H9 (cell line): ENCODE measurements around the gene CCDC116. TPM values are rescaled to one million over a fixed set of nuclear protein-coding genes. Genes with fewer than 3 reads are reported as not detected.

Experiments
- DNase-seq: peaks from one replicate; pipeline ENCODE4 v3.0.0-alpha.2; 2017
- H2AFZ ChIP-seq: one replicate; pipeline ENCODE4 v1.6.1; 2013; ENCODE audit warnings: mild to moderate bottlenecking, low read length, control low read depth, moderate library complexity
- H2AK5ac ChIP-seq: 2 replicates; pipeline ENCODE4 v1.6.1; 2013; ENCODE audit warnings: low read length, control low read depth, mixed read lengths; ENCODE audit not compliant: insufficient read length
- H2BK120ac ChIP-seq: one replicate; pipeline ENCODE4 v1.6.1; 2013; ENCODE audit warnings: low read depth, mild to moderate bottlenecking, low read length, control low read depth, inconsistent platforms; ENCODE audit not compliant: poor library complexity, severe bottlenecking
- H2BK12ac ChIP-seq: 2 replicates; pipeline ENCODE4 v1.6.1; 2013; ENCODE audit warnings: low read length, control low read depth, mixed read lengths, low read depth; ENCODE audit not compliant: insufficient read length
- H2BK15ac ChIP-seq: 2 replicates; pipeline ENCODE4 v1.6.1; 2013; ENCODE audit warnings: low read depth, low read length, control low read depth
- H2BK20ac ChIP-seq: one replicate; pipeline ENCODE4 v1.6.1; 2013; ENCODE audit warnings: low read depth, mild to moderate bottlenecking, low read length, control low read depth, inconsistent platforms; ENCODE audit not compliant: poor library complexity, severe bottlenecking
- H2BK5ac ChIP-seq: 2 replicates; pipeline ENCODE4 v1.6.1; 2013; ENCODE audit warnings: low read length, control low read depth, mixed read lengths; ENCODE audit not compliant: insufficient read length
- H3K14ac ChIP-seq: 2 replicates; pipeline ENCODE4 v1.6.1; 2013; ENCODE audit warnings: low read length, control low read depth; ENCODE audit not compliant: insufficient read depth
- H3K18ac ChIP-seq: 2 replicates; pipeline ENCODE4 v1.6.1; 2013; ENCODE audit warnings: low read depth, mild to moderate bottlenecking, mixed read lengths, low read length, control low read depth; ENCODE audit not compliant: insufficient read length
- H3K23ac ChIP-seq: 2 replicates; pipeline ENCODE4 v1.6.1; 2013; ENCODE audit warnings: low read length, control low read depth, mixed read lengths, low read depth; ENCODE audit not compliant: insufficient read length
- H3K23me2 ChIP-seq: 2 replicates; pipeline ENCODE4 v1.6.1; 2013; ENCODE audit warnings: low read depth, mild to moderate bottlenecking, mixed read lengths, low read length, control low read depth; ENCODE audit not compliant: insufficient read length, poor library complexity, severe bottlenecking
- H3K27ac ChIP-seq: 2 replicates; pipeline ENCODE4 v1.5.1; 2013; ENCODE audit warnings: low read length, control low read depth, mixed read lengths, low read depth; ENCODE audit not compliant: insufficient read length
- H3K27me3 ChIP-seq: 2 replicates; pipeline ENCODE4 v1.6.1; 2013; ENCODE audit warnings: low read length, control low read depth, inconsistent platforms; ENCODE audit not compliant: insufficient read depth
- H3K4ac ChIP-seq: 2 replicates; pipeline ENCODE4 v1.6.1; 2013; ENCODE audit warnings: low read depth, mild to moderate bottlenecking, control low read depth, inconsistent platforms, low read length, moderate library complexity
- H3K4me1 ChIP-seq: 2 replicates; pipeline ENCODE4 v1.6.1; 2013; ENCODE audit warnings: low read length, control low read depth, inconsistent platforms; ENCODE audit not compliant: insufficient read depth
- H3K4me2 ChIP-seq: 2 replicates; pipeline ENCODE4 v1.6.1; 2013; ENCODE audit warnings: low read length, control low read depth, mixed read lengths; ENCODE audit not compliant: insufficient read length, insufficient read depth
- H3K56ac ChIP-seq: 2 replicates; pipeline ENCODE4 v1.6.1; 2013; ENCODE audit warnings: low read depth, mild to moderate bottlenecking, mixed read lengths, low read length, control low read depth; ENCODE audit not compliant: insufficient read length
- H3K79me1 ChIP-seq: 2 replicates; pipeline ENCODE4 v1.6.1; 2013; ENCODE audit warnings: low read depth, mild to moderate bottlenecking, moderate library complexity, low read length, control low read depth, inconsistent platforms; ENCODE audit not compliant: insufficient read depth, poor library complexity, severe bottlenecking
- H3K79me2 ChIP-seq: 2 replicates; pipeline ENCODE4 v1.6.1; 2013; ENCODE audit warnings: low read length, control low read depth, inconsistent platforms; ENCODE audit not compliant: insufficient read depth
- H3K9ac ChIP-seq: 2 replicates; pipeline ENCODE4 v1.6.1; 2013; ENCODE audit warnings: low read length, control low read depth, mixed read lengths; ENCODE audit not compliant: insufficient read length; ENCODE audit errors: extremely low read depth
- H3K9me3 ChIP-seq: one replicate; pipeline ENCODE4 v1.6.1; 2013; ENCODE audit warnings: low read depth, low read length, inconsistent platforms; ENCODE audit not compliant: control insufficient read depth
- H3T11ph ChIP-seq: one replicate; pipeline ENCODE4 v1.6.1; 2013; ENCODE audit warnings: mild to moderate bottlenecking, low read length, control low read depth, inconsistent platforms
- H4K20me1 ChIP-seq: one replicate; pipeline ENCODE4 v1.6.1; 2013; ENCODE audit not compliant: control insufficient read depth, insufficient read length, insufficient read depth
- H4K5ac ChIP-seq: 2 replicates; pipeline ENCODE4 v1.6.1; 2013; ENCODE audit warnings: low read depth, mild to moderate bottlenecking, mixed read lengths, low read length, control low read depth; ENCODE audit not compliant: insufficient read length
- H4K8ac ChIP-seq: replicated peaks from 2 replicates; pipeline ENCODE4 v1.6.1; 2013; ENCODE audit warnings: low read length, control low read depth, mixed read lengths, low read depth; ENCODE audit not compliant: insufficient read length
- H4K91ac ChIP-seq: 2 replicates; pipeline ENCODE4 v1.6.1; 2013; ENCODE audit warnings: low read depth, mild to moderate bottlenecking, moderate library complexity, mixed read lengths, low read length, control low read depth; ENCODE audit not compliant: insufficient read length
- H3K27ac Mint-ChIP-seq, 3 experiments: 2 replicates in 2 of 3; 3 replicates in 1 of 3; pipeline ENCODE4 v1.8.0; 2020 to 2021; ENCODE audit warnings: mixed read lengths in 3 of 3, mild to moderate bottlenecking in 1 of 3, moderate library complexity in 1 of 3
- H3K27me3 Mint-ChIP-seq: 2 replicates; pipeline ENCODE4 v1.8.0; 2021; ENCODE audit warnings: low read depth, mild to moderate bottlenecking, moderate library complexity, mixed read lengths
- H3K36me3 Mint-ChIP-seq, 3 experiments: 2 replicates in 2 of 3; 3 replicates in 1 of 3; pipeline ENCODE4 v1.8.0; 2020 to 2021; ENCODE audit warnings: low read depth in 3 of 3, mixed read lengths in 3 of 3; ENCODE audit not compliant: insufficient read depth in 1 of 3
- H3K4me1 Mint-ChIP-seq, 2 experiments: 2 replicates each; pipeline ENCODE4 v1.8.0; 2020; ENCODE audit warnings: mixed read lengths in 2 of 2
- H3K4me3 Mint-ChIP-seq, 2 experiments: 2 replicates in 1 of 2; 3 replicates in 1 of 2; pipeline ENCODE4 v1.8.0; 2020 to 2021; ENCODE audit warnings: mild to moderate bottlenecking in 2 of 2, mixed read lengths in 2 of 2, moderate library complexity in 1 of 2
- H3K9me3 Mint-ChIP-seq, 2 experiments: 2 replicates in 1 of 2; 3 replicates in 1 of 2; pipeline ENCODE4 v1.8.0; 2020; ENCODE audit warnings: mild to moderate bottlenecking in 2 of 2, mixed read lengths in 2 of 2, moderate library complexity in 1 of 2
- WGBS: extraction: QIAGEN DNeasy Blood & Tissue Kit; methylation state at CpG from one replicate; pipeline ENCODE4 v1.1.7; 2013; ENCODE audit warnings: missing lambda C conversion rate, low lambda C conversion rate, mixed read lengths; ENCODE audit not compliant: insufficient read length; ENCODE audit errors: extremely low coverage; 5-methylcytosine and 5-hydroxymethylcytosine counted together
- total RNA-seq: library from RNA; stranded (reverse); gene quantifications from 2 replicates; pipeline ENCODE4 v1.2.1, GENCODE V29; 2021
- TF ChIP-seq, protein P1 (sequence below): fragments of 200-600 bp; sonication (generic); conservative IDR thresholded peaks from 3 replicates; pipeline ENCODE4 v1.8.0; 2021; ENCODE audit warnings: antibody characterized with exemption, mild to moderate bottlenecking

CCDC116 gene
- total RNA-seq, 1 experiment from 2014 or later: 0.63 TPM

DNA sequence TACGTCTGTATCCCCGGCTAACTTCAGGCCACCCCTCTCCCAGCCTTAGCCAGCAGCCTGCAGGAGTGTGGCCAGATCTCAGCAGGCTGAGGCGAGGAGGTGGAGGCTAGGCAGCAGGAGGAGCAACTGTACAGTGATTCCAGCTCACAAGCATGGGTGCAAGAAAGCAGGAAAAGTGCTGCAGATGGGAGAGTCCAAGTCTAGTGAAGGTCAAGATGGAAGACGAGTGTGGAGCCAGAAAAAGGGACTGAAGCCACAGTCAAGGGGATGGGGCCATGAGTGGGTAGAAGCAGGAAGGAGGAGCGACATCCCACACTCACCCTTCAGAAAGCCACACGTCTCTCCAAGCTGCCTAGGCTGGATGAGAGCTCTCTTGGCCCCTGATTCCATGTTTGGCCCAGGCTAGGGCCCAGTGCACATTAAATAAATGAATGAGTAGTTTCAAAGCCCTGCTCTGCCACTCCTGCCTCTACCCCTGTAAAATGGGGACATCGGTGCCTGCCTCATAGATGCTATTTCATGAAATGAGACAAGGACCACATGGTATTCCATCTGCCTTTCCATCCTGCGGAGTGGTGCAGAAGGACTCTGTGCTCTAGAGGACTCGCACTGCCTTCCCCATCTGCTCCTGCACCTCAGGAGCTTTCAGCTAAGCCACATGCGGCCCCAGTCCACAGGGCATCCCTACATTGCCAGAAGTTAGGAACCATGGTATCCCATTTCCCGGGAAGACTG is 5.7 kb upstream of the CCDC116 start:
- Mint-ChIP-seq H3K4me1 (peaks cover 14% of the 10 kb centered on the region in 2 experiments), H3K36me3 (peaks cover 5 to 39% (median 31%) of the 10 kb centered on the region in 3 experiments), H3K27ac (peak overlapping the region in 2 of 3 experiments; percentile 18 to 49; a peak in 4 of 7 replicates), H3K4me3 (0 out of 5 replicates have a peak overlapping the region, but pooled peaks of 1 of the 2 experiments have one; percentile 10), H3K9me3 (no peaks in the 10 kb centered on the region), H3K27me3 (peaks cover 4% of the 10 kb centered on the region; the same call in 1 of the 2 replicates)
- Histone ChIP-seq H4K5ac (no peak overlapping the region), H2AK5ac (no peak overlapping the region), H3K56ac (no peak overlapping the region), H4K91ac (no peak overlapping the region), H3K18ac (no peak overlapping the region), H4K8ac (no peak overlapping the region), H2BK120ac (no peak overlapping the region), H3K4me2 (no peak overlapping the region), H3K27me3 (no peaks in the 10 kb centered on the region), H3K23ac (no peak overlapping the region), H3K14ac (no peak overlapping the region), H3K27ac (no peak overlapping the region), H3K9me3 (no peaks in the 10 kb centered on the region), H3T11ph (no peak overlapping the region), H3K79me1 (peaks cover 2% of the 10 kb centered on the region), H2BK12ac (no peak overlapping the region), H3K4ac (no peak overlapping the region), H3K79me2 (no peaks in the 10 kb centered on the region), H2BK15ac (no peak overlapping the region), H3K4me1 (no peaks in the 10 kb centered on the region; the same call in 1 of the 2 replicates), H3K23me2 (peaks cover 5% of the 10 kb centered on the region), H2BK20ac (no peak overlapping the region), H4K20me1 (no peaks in the 10 kb centered on the region), H2BK5ac (no peak overlapping the region), H2AFZ (no peak overlapping the region), H3K9ac (no peak overlapping the region)
- TF ChIP-seq, protein P1, sequence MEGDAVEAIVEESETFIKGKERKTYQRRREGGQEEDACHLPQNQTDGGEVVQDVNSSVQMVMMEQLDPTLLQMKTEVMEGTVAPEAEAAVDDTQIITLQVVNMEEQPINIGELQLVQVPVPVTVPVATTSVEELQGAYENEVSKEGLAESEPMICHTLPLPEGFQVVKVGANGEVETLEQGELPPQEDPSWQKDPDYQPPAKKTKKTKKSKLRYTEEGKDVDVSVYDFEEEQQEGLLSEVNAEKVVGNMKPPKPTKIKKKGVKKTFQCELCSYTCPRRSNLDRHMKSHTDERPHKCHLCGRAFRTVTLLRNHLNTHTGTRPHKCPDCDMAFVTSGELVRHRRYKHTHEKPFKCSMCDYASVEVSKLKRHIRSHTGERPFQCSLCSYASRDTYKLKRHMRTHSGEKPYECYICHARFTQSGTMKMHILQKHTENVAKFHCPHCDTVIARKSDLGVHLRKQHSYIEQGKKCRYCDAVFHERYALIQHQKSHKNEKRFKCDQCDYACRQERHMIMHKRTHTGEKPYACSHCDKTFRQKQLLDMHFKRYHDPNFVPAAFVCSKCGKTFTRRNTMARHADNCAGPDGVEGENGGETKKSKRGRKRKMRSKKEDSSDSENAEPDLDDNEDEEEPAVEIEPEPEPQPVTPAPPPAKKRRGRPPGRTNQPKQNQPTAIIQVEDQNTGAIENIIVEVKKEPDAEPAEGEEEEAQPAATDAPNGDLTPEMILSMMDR: no peak
- no peak for DNase-seq
- no CpG with 5 or more reads among the region's 11 CpGs for WGBS
